ENCODE results near the gene NETO1.

The NETO1 gene

GRCh38 chr18:72823345-72823744 is 44.4 kb downstream of the NETO1 start:
- TF ChIP-seq, protein P1, sequence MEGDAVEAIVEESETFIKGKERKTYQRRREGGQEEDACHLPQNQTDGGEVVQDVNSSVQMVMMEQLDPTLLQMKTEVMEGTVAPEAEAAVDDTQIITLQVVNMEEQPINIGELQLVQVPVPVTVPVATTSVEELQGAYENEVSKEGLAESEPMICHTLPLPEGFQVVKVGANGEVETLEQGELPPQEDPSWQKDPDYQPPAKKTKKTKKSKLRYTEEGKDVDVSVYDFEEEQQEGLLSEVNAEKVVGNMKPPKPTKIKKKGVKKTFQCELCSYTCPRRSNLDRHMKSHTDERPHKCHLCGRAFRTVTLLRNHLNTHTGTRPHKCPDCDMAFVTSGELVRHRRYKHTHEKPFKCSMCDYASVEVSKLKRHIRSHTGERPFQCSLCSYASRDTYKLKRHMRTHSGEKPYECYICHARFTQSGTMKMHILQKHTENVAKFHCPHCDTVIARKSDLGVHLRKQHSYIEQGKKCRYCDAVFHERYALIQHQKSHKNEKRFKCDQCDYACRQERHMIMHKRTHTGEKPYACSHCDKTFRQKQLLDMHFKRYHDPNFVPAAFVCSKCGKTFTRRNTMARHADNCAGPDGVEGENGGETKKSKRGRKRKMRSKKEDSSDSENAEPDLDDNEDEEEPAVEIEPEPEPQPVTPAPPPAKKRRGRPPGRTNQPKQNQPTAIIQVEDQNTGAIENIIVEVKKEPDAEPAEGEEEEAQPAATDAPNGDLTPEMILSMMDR (IDR thresholded peaks at IDR 0.05; ENCODE audit: extremely low read depth, missing control alignments), result no peak
- DNase-seq (ENCODE audit: low spot score), result no peak

- no peak for DNase-seq (ENCODE audit: low spot score)
- TF ChIP-seq, protein P1 (IDR thresholded peaks at IDR 0.05; ENCODE audit: extremely low read depth, missing control alignments), result no peak
These were observed 45.6 kb downstream of the NETO1 start for GRCh38 chr18:72822202-72822601.

GRCh38 chr18:72820571-72820970 is 47.2 kb downstream of the NETO1 start:
- TF ChIP-seq, protein P1 (IDR thresholded peaks at IDR 0.05; ENCODE audit: extremely low read depth, missing control alignments), result no peak
- DNase-seq (ENCODE audit: low spot score), result no peak

DNA sequence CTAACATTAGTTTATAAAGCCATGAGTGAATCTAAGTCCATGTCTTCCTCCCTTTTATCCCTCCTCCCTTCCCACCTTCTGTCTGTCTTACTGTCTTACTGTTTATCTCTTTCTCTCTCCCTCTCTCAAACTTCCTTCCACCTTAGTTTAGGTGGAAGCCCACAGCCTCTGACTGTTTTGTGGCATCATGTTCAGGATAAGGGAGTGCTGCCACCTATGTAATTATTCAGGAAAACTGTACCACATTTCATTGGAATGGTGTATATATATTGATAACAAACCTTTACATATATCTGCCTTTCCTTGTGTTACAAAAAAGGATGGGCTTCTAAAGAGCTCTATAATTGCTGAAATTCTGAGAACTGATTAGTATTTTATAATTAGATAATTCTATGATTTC is 48.7 kb downstream of the NETO1 start:
- TF ChIP-seq, protein P1 (IDR thresholded peaks at IDR 0.05; ENCODE audit: extremely low read depth, missing control alignments), result no peak
- no peak for DNase-seq (ENCODE audit: low spot score)

- no peak for DNase-seq (ENCODE audit: low spot score)
- TF ChIP-seq, protein P1 (IDR thresholded peaks at IDR 0.05; ENCODE audit: extremely low read depth, missing control alignments), result no peak
These were observed 56.7 kb downstream of the NETO1 start for GRCh38 chr18:72811047-72811446.

DNA sequence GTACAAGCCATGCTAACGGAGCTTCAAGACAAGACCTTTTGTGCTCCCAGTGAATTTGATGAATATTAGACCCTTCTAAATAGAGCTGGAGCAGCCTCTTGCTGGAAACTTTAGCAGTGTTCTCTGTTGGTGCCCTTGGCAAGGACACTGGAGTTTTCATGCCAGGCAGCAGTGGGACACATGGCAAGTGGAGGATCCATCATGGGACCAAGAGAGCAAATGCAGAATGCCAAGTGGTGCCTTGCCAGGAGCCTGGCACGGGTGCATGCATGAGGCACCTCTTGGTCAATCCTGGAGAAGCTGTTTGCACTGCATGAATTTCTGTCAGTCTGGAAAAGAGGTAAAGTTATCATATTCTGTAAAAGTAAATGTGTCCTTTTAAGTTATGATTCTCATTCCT is 59.1 kb downstream of the NETO1 start:
- DNase-seq (ENCODE audit: low spot score), result no peak
- TF ChIP-seq, protein P1 (IDR thresholded peaks at IDR 0.05; ENCODE audit: extremely low read depth, missing control alignments), result no peak

- TF ChIP-seq, protein P1 (IDR thresholded peaks at IDR 0.05; ENCODE audit: extremely low read depth, missing control alignments), result no peak
- DNase-seq (ENCODE audit: low spot score), result no peak
These were observed 68.7 kb downstream of the NETO1 start for GRCh38 chr18:72799106-72799505.

All from GM20000 (cell line).